Kidney epithelial cell (primary cell): ENCODE results near the gene HPCAL1. TPM values are rescaled to one million over a fixed set of nuclear protein-coding genes. Genes with fewer than 3 reads are reported as not detected.

ENCODE experiments used
- DNase-seq: peaks from one replicate; pipeline ENCODE4 v3.0.0-alpha.2; 2010; ENCODE audit warnings: low read depth
- H3K27me3 ChIP-seq: 2 replicates; pipeline ENCODE4 v1.6.0; 2011; ENCODE audit warnings: low read length; ENCODE audit not compliant: control insufficient read depth, insufficient read depth
- H3K36me3 ChIP-seq: 2 replicates; pipeline ENCODE4 v1.5.1; 2011; ENCODE audit warnings: low read length; ENCODE audit not compliant: control insufficient read depth, insufficient read depth
- H3K4me3 ChIP-seq: 2 replicates; pipeline ENCODE4 v1.5.1; 2011; ENCODE audit warnings: low read depth, mild to moderate bottlenecking, control low read depth, low read length
- total RNA-seq: library from RNA; depleted of rRNA; stranded (reverse); fragments of >200 nt; gene quantifications from 2 replicates; pipeline ENCODE4 v1.2.3, GENCODE V29; 2015
- TF ChIP-seq, protein P1 (sequence below): IDR thresholded peaks from 2 replicates; pipeline ENCODE4 v1.5.1; 2011; ENCODE audit warnings: mild to moderate bottlenecking, moderate library complexity, low read length, control low read depth, inconsistent platforms; ENCODE audit not compliant: insufficient read depth, poor library complexity, severe bottlenecking

Gene HPCAL1
- total RNA-seq, 1 donor from 2014 or later: 33.7 TPM

GRCh38 chr2:10469301-10469700, 166.6 kb downstream of the HPCAL1 start:
- H3K27me3 ChIP-seq: peaks cover 2% of the 10 kb centered on the region
- TF ChIP-seq, protein P1, sequence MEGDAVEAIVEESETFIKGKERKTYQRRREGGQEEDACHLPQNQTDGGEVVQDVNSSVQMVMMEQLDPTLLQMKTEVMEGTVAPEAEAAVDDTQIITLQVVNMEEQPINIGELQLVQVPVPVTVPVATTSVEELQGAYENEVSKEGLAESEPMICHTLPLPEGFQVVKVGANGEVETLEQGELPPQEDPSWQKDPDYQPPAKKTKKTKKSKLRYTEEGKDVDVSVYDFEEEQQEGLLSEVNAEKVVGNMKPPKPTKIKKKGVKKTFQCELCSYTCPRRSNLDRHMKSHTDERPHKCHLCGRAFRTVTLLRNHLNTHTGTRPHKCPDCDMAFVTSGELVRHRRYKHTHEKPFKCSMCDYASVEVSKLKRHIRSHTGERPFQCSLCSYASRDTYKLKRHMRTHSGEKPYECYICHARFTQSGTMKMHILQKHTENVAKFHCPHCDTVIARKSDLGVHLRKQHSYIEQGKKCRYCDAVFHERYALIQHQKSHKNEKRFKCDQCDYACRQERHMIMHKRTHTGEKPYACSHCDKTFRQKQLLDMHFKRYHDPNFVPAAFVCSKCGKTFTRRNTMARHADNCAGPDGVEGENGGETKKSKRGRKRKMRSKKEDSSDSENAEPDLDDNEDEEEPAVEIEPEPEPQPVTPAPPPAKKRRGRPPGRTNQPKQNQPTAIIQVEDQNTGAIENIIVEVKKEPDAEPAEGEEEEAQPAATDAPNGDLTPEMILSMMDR: no peak
- no peaks in the 10 kb centered on the region for H3K36me3 ChIP-seq
- DNase-seq: no peak
- no peak overlapping the region for H3K4me3 ChIP-seq

DNA sequence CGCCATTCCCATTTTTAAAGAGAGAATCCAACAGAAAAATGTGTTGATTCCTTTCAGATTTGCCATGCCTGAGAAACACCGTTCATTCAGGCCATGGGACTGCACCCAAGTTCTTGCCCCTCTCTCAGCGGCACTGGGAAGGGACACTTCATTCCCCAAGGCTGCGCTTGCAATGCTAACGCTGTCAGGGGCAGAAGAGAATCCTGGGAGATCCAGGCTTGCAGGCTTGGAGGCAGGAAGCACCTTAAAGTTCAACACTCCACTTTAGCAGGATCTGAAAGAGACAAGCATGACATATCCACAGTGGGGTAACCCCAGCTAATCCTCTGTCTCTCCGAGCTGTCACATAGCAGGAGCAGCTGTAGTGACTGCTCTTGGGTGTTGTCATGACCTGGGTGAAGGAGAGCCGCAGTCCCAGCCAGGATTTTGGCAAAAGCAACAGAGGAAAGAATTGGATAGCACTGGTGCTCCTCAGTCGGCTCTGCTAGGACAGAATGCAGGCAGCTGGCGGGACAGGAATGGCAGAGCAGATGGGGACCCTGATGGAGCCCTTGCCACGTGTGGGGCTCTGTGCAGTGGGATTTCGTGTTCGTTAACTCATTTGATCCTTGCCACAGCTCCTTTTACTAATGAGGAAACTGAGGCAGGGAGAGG, 167.4 kb downstream of the HPCAL1 start:
- Histone ChIP-seq H3K4me3 (no peak overlapping the region), H3K36me3 (no peaks in the 10 kb centered on the region), H3K27me3 (peaks cover 2% of the 10 kb centered on the region)
- TF ChIP-seq, protein P1: no peak
- no peak for DNase-seq

GRCh38 chr2:10471046-10471571, 168.4 kb downstream of the HPCAL1 start:
- TF ChIP-seq, protein P1: no peak
- H3K4me3 ChIP-seq: no peak overlapping the region
- H3K27me3 ChIP-seq: peaks cover 2% of the 10 kb centered on the region
- no peak for DNase-seq
- H3K36me3 ChIP-seq: no peaks in the 10 kb centered on the region

- peaks cover 2% of the 10 kb centered on the region for H3K27me3 ChIP-seq
- DNase-seq: no peak
- TF ChIP-seq, protein P1: peak; percentile 4
- H3K4me3 ChIP-seq: no peak overlapping the region
- H3K36me3 ChIP-seq: no peaks in the 10 kb centered on the region
Measured at GRCh38 chr2:10471955-10472354, 169.3 kb downstream of the HPCAL1 start.

- no peaks in the 10 kb centered on the region for H3K36me3 ChIP-seq
- H3K27me3 ChIP-seq: peaks cover 2% of the 10 kb centered on the region
- TF ChIP-seq, protein P1: no peak
- DNase-seq: no peak
- H3K4me3 ChIP-seq: no peak overlapping the region
Measured at GRCh38 chr2:10473121-10473756, 170.5 kb downstream of the HPCAL1 start.
